SU-DHL-6 (cell line): Measurements from ENCODE around the gene C4orf51.

Source experiments
- CTCF ChIP-seq: fragments of 200-600 bp; sonication (generic); IDR thresholded peaks from one replicate; pipeline ENCODE4 v1.5.1; 2017; ENCODE audit warnings: antibody characterized with exemption, mild to moderate bottlenecking, low read length, moderate library complexity; ENCODE audit not compliant: insufficient read depth, poor library complexity, severe bottlenecking
- EZH2phosphoT487 ChIP-seq: fragments of 200-600 bp; sonication (generic), shearing (Covaris generic); conservative IDR thresholded peaks from 2 replicates; pipeline ENCODE4 v1.6.1; 2018; ENCODE audit warnings: mild to moderate bottlenecking, antibody characterized with exemption, low read length, moderate library complexity, mixed read lengths

- no peak for TF ChIP-seq CTCF
- TF ChIP-seq EZH2phosphoT487, result no peak
Observed at GRCh38 chr4:145663194-145663593, 16.8 kb upstream of the C4orf51 start.
